DOHH2 (cell line): ENCODE data around the gene IPCEF1.
"Not testable (repeated sequence)": the region's sequence is repeated elsewhere in the genome, so short reads cannot be mapped to it uniquely, and the experiment has no call there.

Experiments
- H3F3A ChIP-seq: fragments of 200-600 bp; sonication (generic), shearing (Covaris generic); 2 replicates; pipeline ENCODE4 v1.6.0; 2016; ENCODE audit warnings: antibody characterized with exemption, mild to moderate bottlenecking; ENCODE audit not compliant: control insufficient read depth, insufficient read depth
- H3K27ac ChIP-seq: fragments of 200-600 bp; sonication (generic); 2 replicates; pipeline ENCODE4 v1.5.1; 2014; ENCODE audit warnings: low read depth, mild to moderate bottlenecking, low read length, moderate library complexity
- H3K27me3 ChIP-seq: fragments of 200-600 bp; sonication (generic); 2 replicates; pipeline ENCODE4 v1.6.1; 2014; ENCODE audit warnings: mild to moderate bottlenecking, low read length, mixed read lengths; ENCODE audit not compliant: control insufficient read depth
- H3K36me3 ChIP-seq: fragments of 200-600 bp; sonication (generic); 2 replicates; pipeline ENCODE4 v1.6.1; 2014; ENCODE audit warnings: mild to moderate bottlenecking, low read length, moderate library complexity, mixed read lengths; ENCODE audit not compliant: control insufficient read depth
- H3K4me1 ChIP-seq: fragments of 200-600 bp; sonication (generic); 2 replicates; pipeline ENCODE4 v1.6.1; 2014; ENCODE audit warnings: mild to moderate bottlenecking, low read length, mixed read lengths; ENCODE audit not compliant: control insufficient read depth
- H3K4me2 ChIP-seq: fragments of 200-600 bp; sonication (generic); 2 replicates; pipeline ENCODE4 v1.6.0; 2014; ENCODE audit warnings: mild to moderate bottlenecking, low read length, moderate library complexity
- H3K4me3 ChIP-seq: fragments of 200-600 bp; sonication (generic); 2 replicates; pipeline ENCODE4 v1.5.1; 2014; ENCODE audit warnings: mild to moderate bottlenecking, low read length, mixed read lengths
- H3K79me2 ChIP-seq: fragments of 200-600 bp; sonication (generic); 2 replicates; pipeline ENCODE4 v1.6.1; 2014; ENCODE audit warnings: mild to moderate bottlenecking, low read length, mixed read lengths; ENCODE audit not compliant: control insufficient read depth
- H3K9me2 ChIP-seq: fragments of 200-600 bp; sonication (generic); replicated peaks from 2 replicates; pipeline ENCODE4 v1.6.1; 2014; ENCODE audit warnings: mild to moderate bottlenecking, low read length, mixed read lengths; ENCODE audit not compliant: control insufficient read depth
- H3K9me3 ChIP-seq: fragments of 200-600 bp; sonication (generic); 2 replicates; pipeline ENCODE4 v1.6.1; 2014; ENCODE audit warnings: antibody characterized with exemption, low read length, mixed read lengths; ENCODE audit not compliant: control insufficient read depth, insufficient read depth
- H4K20me1 ChIP-seq: fragments of 200-600 bp; sonication (generic); 2 replicates; pipeline ENCODE4 v1.6.0; 2014; ENCODE audit warnings: low read depth, mild to moderate bottlenecking, antibody characterized with exemption, low read length, moderate library complexity; ENCODE audit not compliant: control insufficient read depth, insufficient read depth
- CTCF ChIP-seq: fragments of 200-600 bp; sonication (generic); IDR thresholded peaks from one replicate; pipeline ENCODE4 v1.5.1; 2014; ENCODE audit warnings: antibody characterized with exemption, mild to moderate bottlenecking, low read depth, low read length; ENCODE audit not compliant: poor library complexity, severe bottlenecking
- EZH2phosphoT487 ChIP-seq: fragments of 200-600 bp; sonication (generic); IDR thresholded peaks from 2 replicates; pipeline ENCODE4 v1.6.1; 2017; ENCODE audit warnings: borderline replicate concordance, mild to moderate bottlenecking, antibody characterized with exemption, low read length, moderate library complexity, mixed read lengths

Gene IPCEF1

DNA sequence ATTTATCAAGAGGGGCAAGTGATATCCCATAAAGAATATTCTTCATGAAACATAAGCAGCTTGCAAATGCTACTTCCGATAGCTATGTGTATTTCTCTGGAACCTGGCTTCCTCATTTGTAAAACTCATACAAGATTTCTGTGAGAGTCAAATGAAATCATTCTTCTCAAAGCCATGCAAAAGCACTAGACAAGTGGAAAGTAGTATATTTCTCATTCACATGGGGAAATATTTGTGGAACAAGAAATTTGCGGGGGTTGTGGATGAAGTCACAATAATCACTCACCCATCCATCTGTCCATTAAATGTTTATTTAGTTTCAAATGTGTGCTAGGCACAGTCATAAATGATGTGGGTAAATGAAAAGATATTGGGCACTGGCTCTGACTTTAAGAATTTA lies 150.5 kb downstream of the IPCEF1 start:
- Histone ChIP-seq H3K9me2 (no peaks in the 10 kb centered on the region), H3K27ac (no peak overlapping the region), H3K4me1 (no peaks in the 10 kb centered on the region), H3K4me2 (no peak overlapping the region), H3K4me3 (no peak overlapping the region), H4K20me1 (no peaks in the 10 kb centered on the region), H3K9me3 (no peaks in the 10 kb centered on the region), H3K27me3 (no peaks in the 10 kb centered on the region), H3F3A (no peaks in the 10 kb centered on the region), H3K79me2 (no peaks in the 10 kb centered on the region), H3K36me3 (no peaks in the 10 kb centered on the region)
- no peak for TF ChIP-seq CTCF
- TF ChIP-seq EZH2phosphoT487, result no peak

- Histone ChIP-seq H4K20me1 (no peaks in the 10 kb centered on the region), H3K4me3 (no peak overlapping the region), H3K27ac (no peak overlapping the region), H3K36me3 (no peaks in the 10 kb centered on the region), H3K9me3 (no peaks in the 10 kb centered on the region), H3K79me2 (no peaks in the 10 kb centered on the region), H3K4me2 (no peak overlapping the region), H3K9me2 (no peaks in the 10 kb centered on the region), H3K4me1 (no peaks in the 10 kb centered on the region), H3K27me3 (no peaks in the 10 kb centered on the region), H3F3A (no peaks in the 10 kb centered on the region)
- TF ChIP-seq CTCF (no peak), EZH2phosphoT487 (no peak)
Observed at GRCh38 chr6:154202958-154203357, 153.6 kb downstream of the IPCEF1 start.

- Histone ChIP-seq H3K4me2 (no peak overlapping the region), H3K27me3 (no peaks in the 10 kb centered on the region), H3K27ac (no peak overlapping the region), H3K9me3 (no peaks in the 10 kb centered on the region), H3K4me3 (no peak overlapping the region), H4K20me1 (no peaks in the 10 kb centered on the region), H3F3A (no peaks in the 10 kb centered on the region), H3K4me1 (no peaks in the 10 kb centered on the region), H3K9me2 (no peaks in the 10 kb centered on the region), H3K79me2 (no peaks in the 10 kb centered on the region), H3K36me3 (no peaks in the 10 kb centered on the region)
- TF ChIP-seq EZH2phosphoT487, result no peak
- TF ChIP-seq CTCF, result no peak
Observed at GRCh38 chr6:154202339-154202738, 154.3 kb downstream of the IPCEF1 start.

GRCh38 chr6:154201688-154202087 lies 154.9 kb downstream of the IPCEF1 start:
- H3K4me1 ChIP-seq, H3K9me2 ChIP-seq, H3K27ac ChIP-seq, H3K4me3 ChIP-seq, H3K9me3 ChIP-seq, H4K20me1 ChIP-seq, H3F3A ChIP-seq, H3K36me3 ChIP-seq, H3K79me2 ChIP-seq, H3K27me3 ChIP-seq, H3K4me2 ChIP-seq: not testable (repeated sequence)
